HS-5 (cell line): ENCODE measurements around the gene MEP1B.

Experiments
- DNase-seq: peaks from one replicate; pipeline ENCODE4 v3.0.0-alpha.2; 2012; ENCODE audit warnings: low read depth

The MEP1B gene

DNA sequence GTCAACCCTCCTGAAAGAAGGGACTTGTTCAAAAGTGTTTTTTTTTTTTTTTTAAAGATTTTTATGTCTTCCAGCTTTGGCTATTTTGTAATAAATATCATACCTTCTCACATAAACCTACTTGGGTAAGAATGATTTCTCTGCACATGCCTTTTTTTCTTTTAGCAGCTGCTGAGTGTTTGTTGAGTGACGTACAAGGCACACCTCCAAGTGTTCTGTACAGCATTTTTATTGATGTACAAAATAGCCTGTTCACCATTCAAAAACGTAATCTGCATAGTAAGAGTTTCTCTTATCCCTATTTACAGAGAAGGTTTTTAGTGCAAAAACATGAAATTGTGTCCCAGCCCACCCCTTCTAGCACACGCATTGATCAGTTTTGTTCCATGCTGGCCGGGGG lies 77.6 kb downstream of the MEP1B start:
- no peak for DNase-seq
